A673 (cell line): ENCODE results near the gene RTN4IP1. TPM values are rescaled to one million over a fixed set of nuclear protein-coding genes. Genes with fewer than 3 reads are reported as not detected.

Experiments
- BruUV-seq: library from RNA; stranded (reverse); fragments of 400-500 nt; replicated peaks from 2 replicates; lab custom pipeline; 2021; lab: Mats Ljungman, UMichigan
- CTCF ChIA-PET: fragments of 300-600 bp; sonication (Branson Sonifier 250); formaldehyde crosslinking; loops from one replicate; lab custom pipeline; 2022; ENCODE audit warnings: antibody characterized with exemption; lab: Charles Lee
- POLR2A ChIA-PET: fragments of 300-600 bp; sonication (Branson Sonifier 250); formaldehyde crosslinking; loops from one replicate; lab custom pipeline; 2022; ENCODE audit warnings: antibody characterized with exemption; ENCODE audit not compliant: low non-redundant PET; lab: Charles Lee
- DNase-seq: peaks from one replicate; pipeline ENCODE4 v3.0.0-alpha.2; 2015; ENCODE audit warnings: low spot score
- H3K27ac ChIP-seq: fragments of 200-600 bp; sonication (generic); 2 replicates; pipeline ENCODE4 v1.5.1; 2016; ENCODE audit warnings: mixed run types, low read depth, mild to moderate bottlenecking, mixed read lengths, antibody characterized with exemption, low read length; ENCODE audit not compliant: poor library complexity, severe bottlenecking
- H3K27me3 ChIP-seq: fragments of 200-600 bp; sonication (generic); replicated peaks from 2 replicates; pipeline ENCODE4 v1.6.1; 2017; ENCODE audit warnings: mixed run types, low read depth, mild to moderate bottlenecking, mixed read lengths, antibody characterized with exemption, low read length; ENCODE audit not compliant: insufficient read depth, poor library complexity
- H3K36me3 ChIP-seq: fragments of 200-600 bp; sonication (generic); 2 replicates; pipeline ENCODE4 v1.6.1; 2016; ENCODE audit warnings: mixed run types, mild to moderate bottlenecking, mixed read lengths, antibody characterized with exemption, low read length; ENCODE audit not compliant: insufficient read depth, poor library complexity, severe bottlenecking
- H3K4me1 ChIP-seq: fragments of 200-600 bp; sonication (generic); 2 replicates; pipeline ENCODE4 v1.6.1; 2017; ENCODE audit warnings: mixed run types, mild to moderate bottlenecking, mixed read lengths, antibody characterized with exemption, low read length; ENCODE audit not compliant: insufficient read depth, poor library complexity, severe bottlenecking
- H3K4me3 ChIP-seq: fragments of 200-600 bp; sonication (generic); 2 replicates; pipeline ENCODE4 v1.5.1; 2016; ENCODE audit warnings: low read depth, mixed run types, mild to moderate bottlenecking, mixed read lengths, low read length; ENCODE audit not compliant: poor library complexity, severe bottlenecking
- H3K9me3 ChIP-seq: fragments of 200-600 bp; sonication (generic); 2 replicates; pipeline ENCODE4 v1.6.1; 2016; ENCODE audit warnings: mixed run types, low read depth, mild to moderate bottlenecking, mixed read lengths, antibody characterized with exemption, low read length; ENCODE audit not compliant: poor library complexity, severe bottlenecking
- CTCF ChIP-seq: fragments of 300-800, 200-600 bp; sonication (generic); conservative IDR thresholded peaks from 2 replicates; pipeline ENCODE4 v1.5.1; 2017; ENCODE audit warnings: low read depth, mild to moderate bottlenecking, antibody characterized with exemption, low read length, moderate library complexity, mixed read lengths
- EZH2 ChIP-seq: fragments of 200-600 bp; sonication (generic); IDR thresholded peaks from 2 replicates; pipeline ENCODE4 v1.6.1; 2017; ENCODE audit warnings: borderline replicate concordance, low read depth, mild to moderate bottlenecking, mixed read lengths, antibody characterized with exemption, low read length; ENCODE audit not compliant: poor library complexity, severe bottlenecking
- intact Hi-C: fragments of 100-400 bp; cut with micrococcal nuclease; formaldehyde crosslinking; loops from one replicate; pipeline ENCODE4 v1.10.0; 2022; ENCODE audit not compliant: unreplicated experiment
- total RNA-seq: library from RNA; stranded (reverse); gene quantifications from 2 replicates; pipeline ENCODE4 v1.2.3, GENCODE V29; 2021

RTN4IP1 gene
- total RNA-seq, 1 experiment from 2014 or later, result 15.7 TPM

- ChIA-PET POLR2A (no interaction called here), CTCF (interaction anchor here (0.5 kb wide), 1 partner anchor 9 kb away, joined by 4 read pairs; no protein-coding TSS in a partner anchor)
- TF ChIP-seq EZH2 (no peak), CTCF (no peak)
- intact Hi-C loops, result no loop called here
- BruUV-seq, result no TSS peak
- no peak overlapping the region for H3K27ac ChIP-seq
- no peak for DNase-seq
- no peaks in the 10 kb centered on the region for H3K9me3 ChIP-seq
- H3K27me3 ChIP-seq, result no peaks in the 10 kb centered on the region
- H3K4me3 ChIP-seq, result no peak overlapping the region
- H3K36me3 ChIP-seq, result no peaks in the 10 kb centered on the region
- H3K4me1 ChIP-seq, result no peaks in the 10 kb centered on the region
Observed at GRCh38 chr6:106586815-106587415, 42.4 kb downstream of the RTN4IP1 start.

GRCh38 chr6:106581468-106581867 lies 47.8 kb downstream of the RTN4IP1 start:
- no peaks in the 10 kb centered on the region for H3K36me3 ChIP-seq
- H3K9me3 ChIP-seq, result no peaks in the 10 kb centered on the region
- H3K4me3 ChIP-seq, result no peak overlapping the region
- no peaks in the 10 kb centered on the region for H3K27me3 ChIP-seq
- H3K27ac ChIP-seq, result no peak overlapping the region
- intact Hi-C loops, result no loop called here
- ChIA-PET POLR2A (no interaction called here), CTCF (no interaction called here)
- TF ChIP-seq CTCF (no peak), EZH2 (no peak)
- no peak for DNase-seq
- no TSS peak for BruUV-seq
- no peaks in the 10 kb centered on the region for H3K4me1 ChIP-seq

GRCh38 chr6:106579281-106579680 lies 50.0 kb downstream of the RTN4IP1 start:
- no peaks in the 10 kb centered on the region for H3K9me3 ChIP-seq
- intact Hi-C loops, result no loop called here
- CTCF ChIA-PET, result no interaction called here
- H3K27me3 ChIP-seq, result no peaks in the 10 kb centered on the region
- no peak overlapping the region for H3K4me3 ChIP-seq
- POLR2A ChIA-PET, result no interaction called here
- DNase-seq, result no peak
- H3K36me3 ChIP-seq, result no peaks in the 10 kb centered on the region
- BruUV-seq, result no TSS peak
- no peaks in the 10 kb centered on the region for H3K4me1 ChIP-seq
- no peak overlapping the region for H3K27ac ChIP-seq
- TF ChIP-seq EZH2 (no peak), CTCF (no peak)
